Myocyte (in vitro differentiated cells): ENCODE data around the gene RDH13. TPM values are rescaled to one million over a fixed set of nuclear protein-coding genes. Genes with fewer than 3 reads are reported as not detected.
"Not testable (repeated sequence)": the region's sequence is repeated elsewhere in the genome, so short reads cannot be mapped to it uniquely, and the experiment has no call there.

Source experiments
- DNase-seq: peaks from one replicate; pipeline ENCODE4 v3.0.0-alpha.2; 2012; ENCODE audit warnings: low read depth
- polyA plus RNA-seq: library from polyadenylated mRNA; unstranded; fragments of >200 nt; gene quantifications from one replicate; pipeline ENCODE4 v1.2.1, GENCODE V29; 2012; ENCODE audit warnings: missing spikeins
- total RNA-seq: library from RNA; depleted of rRNA; stranded (reverse); fragments of >200 nt; gene quantifications from 2 replicates; pipeline ENCODE4 v1.2.3, GENCODE V29; 2014

Gene RDH13
- 4.9 and 9.4 TPM in 2 replicates for total RNA-seq
- polyA plus RNA-seq: 9.3 TPM

GRCh38 chr19:55062735-55063491 lies at the start of gene RDH13:
TSS of gene RDH13 (minus strand) at chr19:55063148. CDS start at chr19:55063032, 116 bp downstream.
- peak; percentile 80 for DNase-seq

GRCh38 chr19:55112246-55112776 lies 49.4 kb upstream of the RDH13 start:
- no peak for DNase-seq

- no peak for DNase-seq
Observed at GRCh38 chr19:55111238-55111831, 48.4 kb upstream of the RDH13 start.

GRCh38 chr19:55109527-55110291 lies 46.8 kb upstream of the RDH13 start:
- no peak for DNase-seq

- not testable (repeated sequence) for DNase-seq
Observed at GRCh38 chr19:55107252-55107651, 44.3 kb upstream of the RDH13 start.

- no peak for DNase-seq
Observed at GRCh38 chr19:55106591-55106990, 43.6 kb upstream of the RDH13 start.

GRCh38 chr19:55105237-55105636 lies 42.3 kb upstream of the RDH13 start:
- DNase-seq: no peak

GRCh38 chr19:55103190-55103589 lies 40.2 kb upstream of the RDH13 start:
- no peak for DNase-seq

GRCh38 chr19:55101261-55101660 lies 38.3 kb upstream of the RDH13 start:
- no peak for DNase-seq

- peak; percentile 31 for DNase-seq
Observed at GRCh38 chr19:55099557-55100506, 36.9 kb upstream of the RDH13 start.

- DNase-seq: no peak
Observed at GRCh38 chr19:55098716-55099556, 36.0 kb upstream of the RDH13 start.

GRCh38 chr19:55097864-55098715 lies 35.1 kb upstream of the RDH13 start:
- DNase-seq: no peak

GRCh38 chr19:55096061-55096701 lies 33.2 kb upstream of the RDH13 start:
- DNase-seq: peak; percentile 22

- DNase-seq: no peak
Observed at GRCh38 chr19:55095260-55096060, 32.5 kb upstream of the RDH13 start.

GRCh38 chr19:55094456-55095259 lies 31.7 kb upstream of the RDH13 start:
- DNase-seq: no peak
